GM12878 (cell line): ENCODE results near the gene SEMA7A. TPM values are rescaled to one million over a fixed set of nuclear protein-coding genes. Genes with fewer than 3 reads are reported as not detected.

Source experiments
- ATAC-seq: fragments of 200-7000 bp; cut with Tn5 transposase; 3 replicates; pipeline ENCODE4 v1.9.1; 2020; ENCODE audit warnings: mild to moderate bottlenecking, moderate library complexity
- BruUV-seq: library from RNA; stranded (reverse); fragments of 400-500 nt; replicated peaks from 2 replicates; lab custom pipeline; 2021; lab: Mats Ljungman, UMichigan
- CTCF ChIA-PET: fragments of 300-600 bp; sonication (Branson Sonifier 250); formaldehyde crosslinking; extraction: SDS; loops from one replicate; lab custom pipeline; 2021; ENCODE audit warnings: inconsistent platforms; lab: Yijun Ruan, JAX
- POLR2A ChIA-PET: fragments of 350-600 bp; formaldehyde crosslinking; extraction: SDS; loops from one replicate; lab custom pipeline; 2021; ENCODE audit warnings: inconsistent platforms; lab: Charles Lee
- RAD21 ChIA-PET: fragments of 300-600 bp; sonication (Branson Sonifier 250); formaldehyde crosslinking; loops from one replicate; lab custom pipeline; 2023; ENCODE audit warnings: antibody characterized with exemption; ENCODE audit not compliant: unreplicated experiment; lab: Charles Lee
- SMC1A ChIA-PET: fragments of 300-600 bp; sonication (Branson Sonifier 250); formaldehyde crosslinking; loops from one replicate; lab custom pipeline; 2023; ENCODE audit not compliant: unreplicated experiment, uncharacterized antibody; lab: Charles Lee
- DNase-seq: peaks from one replicate; pipeline ENCODE4 v3.0.0-alpha.2; 2011; ENCODE audit warnings: low read depth, low spot score
- FAIRE-seq: peaks from 3 replicates; lab custom pipeline; 2011; peaks lifted over from hg19 to GRCh38; lab: Jason Lieb, UNC
- H2AFZ ChIP-seq: 2 replicates; pipeline ENCODE4 v1.6.0; 2011; ENCODE audit warnings: low read depth, low read length, control low read depth; ENCODE audit not compliant: control insufficient read depth
- H3K27ac ChIP-seq: 2 replicates; pipeline ENCODE4 v1.5.1; 2011; ENCODE audit warnings: control low read depth; ENCODE audit not compliant: control insufficient read depth, insufficient read depth
- H3K27me3 ChIP-seq, 2 experiments: replicated peaks in 1 of 2; 2 replicates each; pipeline versions ENCODE4 v1.6.0 to v1.6.1; 2011; ENCODE audit warnings: low read length in 1 of 2; ENCODE audit not compliant: control insufficient read depth in 2 of 2, insufficient read depth in 2 of 2
- H3K36me3 ChIP-seq, 2 experiments: 2 replicates each; pipeline ENCODE4 v1.5.1; 2011; ENCODE audit warnings: low read length in 1 of 2; ENCODE audit not compliant: control insufficient read depth in 2 of 2, insufficient read depth in 2 of 2
- H3K4me1 ChIP-seq: 2 replicates; pipeline ENCODE4 v1.6.1; 2011; ENCODE audit warnings: mild to moderate bottlenecking, low read length, moderate library complexity, mixed read lengths; ENCODE audit not compliant: control insufficient read depth, insufficient read depth
- H3K4me2 ChIP-seq: 2 replicates; pipeline ENCODE4 v1.6.0; 2011; ENCODE audit warnings: control low read depth; ENCODE audit not compliant: control insufficient read depth, insufficient read depth
- H3K4me3 ChIP-seq: fragments of 200-600 bp; sonication (generic); 2 replicates; pipeline ENCODE4 v1.5.1; 2016
- H3K79me2 ChIP-seq: 2 replicates; pipeline ENCODE4 v1.6.0; 2011; ENCODE audit warnings: low read length; ENCODE audit not compliant: control insufficient read depth, insufficient read depth
- H3K9ac ChIP-seq: 2 replicates; pipeline ENCODE4 v1.8.0; 2011; ENCODE audit warnings: low read length, control low read depth, mixed read lengths; ENCODE audit not compliant: control insufficient read depth, insufficient read depth
- H3K9me3 ChIP-seq: replicated peaks from 3 replicates; pipeline ENCODE4 v1.5.1; 2011; ENCODE audit warnings: mild to moderate bottlenecking, low read length; ENCODE audit not compliant: control insufficient read depth, insufficient read depth
- H4K20me1 ChIP-seq: 2 replicates; pipeline ENCODE4 v1.6.0; 2011; ENCODE audit not compliant: control insufficient read depth, insufficient read depth
- CTCF ChIP-seq, 3 experiments: IDR thresholded peaks in 2 of 3; conservative IDR thresholded peaks in 1 of 3; 2 replicates each; pipeline ENCODE4 v1.5.1; 2011; ENCODE audit warnings: low read depth in 3 of 3, low read length in 3 of 3, mild to moderate bottlenecking in 3 of 3, control low read depth in 2 of 3, moderate library complexity in 2 of 3, inconsistent platforms in 1 of 3, mixed read lengths in 1 of 3; ENCODE audit not compliant: control insufficient read depth in 2 of 3, insufficient read depth in 1 of 3; ENCODE audit errors: extremely low read depth in 1 of 3
- EED ChIP-seq: sonication (generic); IDR thresholded peaks from 2 replicates; pipeline ENCODE4 v1.6.1; 2016; ENCODE audit warnings: antibody characterized with exemption, low read depth
- EGR1 ChIP-seq, 2 experiments: IDR thresholded peaks; 1 replicate in 1 of 2; 2 replicates in 1 of 2; pipeline ENCODE4 v1.6.1; 2011 to 2012; ENCODE audit warnings: low read depth in 2 of 2, low read length in 2 of 2, borderline replicate concordance in 1 of 2, mild to moderate bottlenecking in 1 of 2, moderate library complexity in 1 of 2
- JUND ChIP-seq: IDR thresholded peaks from 2 replicates; pipeline ENCODE4 v1.6.1; 2012; ENCODE audit warnings: low read depth, mild to moderate bottlenecking, low read length, improper control_type of control experiment, moderate library complexity
- MTA2 ChIP-seq: fragments of 450-650 bp; IDR thresholded peaks from 2 replicates; pipeline ENCODE4 v1.6.1; 2016; ENCODE audit warnings: low read depth, mild to moderate bottlenecking, moderate library complexity
- POLR2AphosphoS5 ChIP-seq: IDR thresholded peaks from 2 replicates; pipeline ENCODE4 v1.6.1; 2011; ENCODE audit warnings: mild to moderate bottlenecking, low read length, inconsistent platforms
- RB1 ChIP-seq: fragments of 450-650 bp; formaldehyde crosslinking; IDR thresholded peaks from 2 replicates; pipeline ENCODE4 v1.6.1; 2017; ENCODE audit warnings: mild to moderate bottlenecking, borderline replicate concordance
- SPI1 ChIP-seq: IDR thresholded peaks from 2 replicates; pipeline ENCODE4 v1.6.1; 2011; ENCODE audit warnings: low read depth, mild to moderate bottlenecking, low read length, moderate library complexity, borderline replicate concordance; ENCODE audit not compliant: insufficient read depth
- SRF ChIP-seq, 2 experiments: IDR thresholded peaks; 2 replicates each; pipeline ENCODE4 v1.6.1; 2011; ENCODE audit warnings: low read depth in 2 of 2, low read length in 2 of 2, mild to moderate bottlenecking in 1 of 2, moderate library complexity in 1 of 2
- WGBS: methylation state at CpG from one replicate; pipeline ENCODE4 v1.1.6; 2016; ENCODE audit warnings: low lambda C conversion rate; ENCODE audit not compliant: insufficient replicate concordance, insufficient coverage; ENCODE audit errors: missing lambda C conversion rate; 5-methylcytosine and 5-hydroxymethylcytosine counted together
- in situ Hi-C: fragments of 300-500 bp; cut with MboI; formaldehyde crosslinking; loops from 9 replicates; pipeline ENCODE4 v1.14.3; 2018; ENCODE audit warnings: mixed read lengths
- intact Hi-C: fragments of 100-400 bp; cut with micrococcal nuclease; formaldehyde crosslinking; loops from one replicate; pipeline ENCODE4 v1.14.2; 2022; ENCODE audit not compliant: unreplicated experiment
- polyA plus RNA-seq, 11 experiments: library from polyadenylated mRNA; depleted of rRNA in 4 of 11; unstranded in 6 of 11; stranded (reverse) in 5 of 11; fragments of >200 nt; fragmentation: Nextera tagmentation in 4 of 11; fragmentation: Illumina TruSeq in 1 of 11; extraction: Ambion mirVana in 4 of 11; extraction: Trizol in 1 of 11; gene quantifications; 1 replicate in 1 of 11; 2 replicates in 10 of 11; pipeline versions ENCODE4 v1.2.1 to v1.2.3, GENCODE V29; 2011 to 2016; ENCODE audit warnings: inconsistent platforms in 2 of 11, missing spikeins in 2 of 11, low read depth in 1 of 11
- total RNA-seq, 4 experiments: library from RNA; depleted of rRNA in 3 of 4; stranded (reverse); fragments of >200 nt in 3 of 4; fragmentation: Illumina TruSeq in 1 of 4; extraction: Trizol in 1 of 4; gene quantifications; 2 replicates each; pipeline versions ENCODE4 v1.2.1 to v1.2.3, GENCODE V29; 2013 to 2021

SEMA7A gene
- total and polyA plus RNA-seq, 10 of the 15 experiments (the other 5 are each of a cell fraction or from before 2014, with no cell fraction given) = 0.08 to 112 (median 53.5) TPM

- no peak for TF ChIP-seq RB1
- TF ChIP-seq POLR2AphosphoS5 = peak; percentile 63
- TF ChIP-seq EGR1 (IDR thresholded peaks at IDR 0.05; ENCODE audit: borderline replicate concordance in 1 of 2, low read depth in 2 of 2, low read length in 2 of 2) = 0 out of 3 replicates have a peak, but pooled peaks of 1 of the 2 experiments have one; percentile 8
- TF ChIP-seq CTCF (IDR thresholded peaks at IDR 0.05 in 2 of 3, conservative IDR thresholded peaks at IDR 0.05 in 1 of 3; ENCODE audit: control insufficient read depth in 2 of 3, extremely low read depth in 1 of 3, insufficient read depth in 1 of 3, low read depth in 3 of 3, low read length in 3 of 3) = peak in 2 of 3 experiments; percentile 8 to 10; a peak in 1 of 6 replicates
- TF ChIP-seq SRF (IDR thresholded peaks at IDR 0.05; ENCODE audit: low read depth in 2 of 2, low read length in 2 of 2) = peak in 1 of 2 experiments; percentile 51; a peak in 1 of 4 replicates
- TF ChIP-seq EED = no peak
- no peak for TF ChIP-seq MTA2
- TF ChIP-seq JUND = no peak
- peak; percentile 44 for TF ChIP-seq SPI1
- no peak overlapping the region for H2AFZ ChIP-seq
- H4K20me1 ChIP-seq = peaks cover 24% of the 10 kb centered on the region
- POLR2A ChIA-PET = interaction anchor here (0.6 to 16.6 kb wide), 11 partner anchors 9 to 359 kb away, joined by 3 to 325 read pairs (median 4); no protein-coding TSS in a partner anchor
- no peak for FAIRE-seq
- H3K36me3 ChIP-seq = peaks cover 13 to 16% of the 10 kb centered on the region in 2 experiments; a peak in 3 of 4 replicates
- ATAC-seq = peak; percentile 0; the same call in 1 of the 3 replicates
- H3K4me1 ChIP-seq = peaks cover 53% of the 10 kb centered on the region
- peak overlapping the region; percentile 97 for H3K4me2 ChIP-seq
- SMC1A ChIA-PET = interaction anchor here (0.9 to 25.4 kb wide), 6 partner anchors 9 to 48 kb away, joined by 3 to 544 read pairs (median 34); no protein-coding TSS in a partner anchor
- intact Hi-C loops (loop anchor here (2.0 kb wide), 1 partner anchor 24 kb away; no protein-coding TSS in a partner anchor), in situ Hi-C loops (no loop called here)
- under 1% methylated on average over 14 of the region's 14 CpGs for WGBS
- no peak for DNase-seq
- RAD21 ChIA-PET = interaction anchor here (0.8 to 24.4 kb wide), 6 partner anchors 9 to 54 kb away, joined by 3 to 496 read pairs (median 18); no protein-coding TSS in a partner anchor
- no TSS peak for BruUV-seq
- H3K27ac ChIP-seq = peak overlapping the region; percentile 84
- H3K9me3 ChIP-seq = no peaks in the 10 kb centered on the region
- peaks cover 100% of the 10 kb centered on the region for H3K79me2 ChIP-seq
- H3K4me3 ChIP-seq = peak overlapping the region; percentile 98
- H3K9ac ChIP-seq = peak overlapping the region; percentile 76
- no peaks in the 10 kb centered on the region for H3K27me3 ChIP-seq
- CTCF ChIA-PET = interaction anchor here (1.1 to 22.3 kb wide), 8 partner anchors 9 to 359 kb away, joined by 3 to 655 read pairs (median 7); partner anchors contain the start of genes CYP11A1 and UBL7
These were observed 4.6 kb downstream of the SEMA7A start for GRCh38 chr15:74428970-74429780.
